Stimulated activated CD8-positive, alpha-beta memory T cell treated with anti-CD3 and anti-CD28 coated beads, Interleukin-7, amount 100 ng/mL, for 48 hours (primary cell): ENCODE measurements around the gene ACOT6.
"Not testable (repeated sequence)": the region's sequence is repeated elsewhere in the genome, so short reads cannot be mapped to it uniquely, and the experiment has no call there.

ENCODE experiments used
- DNase-seq, 2 donors: peaks; one replicate each; pipeline ENCODE4 v3.0.0-alpha.2; 2020; ENCODE audit warnings: low read depth in 1 of 2; ENCODE audit errors: extremely low read depth in 1 of 2

Gene ACOT6

DNA sequence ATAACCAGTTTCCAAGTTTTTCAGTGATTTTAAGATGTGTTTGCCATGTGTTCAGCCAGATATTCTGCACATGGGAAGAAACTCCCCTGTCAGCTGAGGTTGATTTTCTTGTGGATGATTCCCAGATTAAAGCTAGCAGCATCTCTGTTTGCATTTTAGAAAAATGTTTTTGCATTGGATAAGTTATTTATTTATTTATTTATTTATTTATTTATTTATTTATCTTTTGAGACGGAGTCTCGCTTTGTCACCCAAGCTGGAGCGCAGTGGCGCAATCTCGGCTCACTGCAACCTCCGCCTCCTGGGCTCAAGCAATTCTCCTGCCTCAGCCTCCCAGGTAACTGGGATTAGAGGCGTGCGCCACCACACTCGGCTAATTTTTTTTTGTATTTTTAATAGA lies 17.8 kb upstream of the ACOT6 start:
- DNase-seq: no peak

GRCh38 chr14:73599499-73599898 lies 12.8 kb upstream of the ACOT6 start:
- DNase-seq: no peak

GRCh38 chr14:73602994-73603393 lies 9.3 kb upstream of the ACOT6 start:
- DNase-seq: no peak

DNA sequence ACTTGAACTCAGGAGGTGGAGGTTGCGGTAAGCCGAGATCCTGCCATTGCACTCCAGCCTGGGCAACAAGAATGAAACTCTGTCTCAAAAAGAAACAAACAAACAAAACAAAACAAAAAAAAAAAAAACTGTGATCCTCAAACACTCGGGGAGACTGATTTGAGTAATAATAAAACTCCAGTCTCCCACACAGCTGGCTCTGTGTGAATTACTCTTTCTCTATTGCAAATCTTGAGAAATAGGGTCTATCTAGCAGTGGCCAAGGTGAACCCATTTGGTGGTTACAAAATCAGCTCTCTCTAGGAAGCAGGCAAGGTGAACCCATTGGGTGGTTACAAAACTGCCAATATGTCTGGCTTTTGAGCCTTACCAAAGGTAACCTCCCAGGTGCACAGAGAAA lies 6.0 kb upstream of the ACOT6 start:
- DNase-seq: no peak

DNA sequence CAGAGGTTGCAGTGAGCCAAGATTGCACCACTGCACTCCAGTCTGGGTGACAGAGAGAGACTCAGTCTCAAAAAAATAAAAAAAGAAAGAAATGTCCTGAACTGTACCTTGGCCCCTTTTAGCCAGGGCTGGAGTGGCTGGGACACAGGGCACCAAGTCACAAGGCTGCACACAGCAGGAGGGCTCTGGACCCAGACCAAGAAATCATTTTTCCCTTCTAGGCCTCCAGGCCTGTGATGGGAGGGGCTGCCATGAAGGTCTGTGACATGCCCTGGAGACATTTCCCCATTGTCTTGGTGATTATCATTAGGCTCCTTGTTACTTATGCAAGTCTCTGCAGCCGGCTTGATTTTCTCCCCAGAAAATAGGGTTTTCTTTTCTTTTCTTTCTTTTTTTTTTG lies 5.1 kb upstream of the ACOT6 start:
- DNase-seq: no peak

- DNase-seq: no peak
Measured at GRCh38 chr14:73610687-73611086, 1.6 kb upstream of the ACOT6 start.

GRCh38 chr14:73613046-73613383 lies 698 bp downstream of the ACOT6 start:
- DNase-seq: no peak

- DNase-seq: no peak
Measured at GRCh38 chr14:73613419-73613963, 1.2 kb downstream of the ACOT6 start.

DNA sequence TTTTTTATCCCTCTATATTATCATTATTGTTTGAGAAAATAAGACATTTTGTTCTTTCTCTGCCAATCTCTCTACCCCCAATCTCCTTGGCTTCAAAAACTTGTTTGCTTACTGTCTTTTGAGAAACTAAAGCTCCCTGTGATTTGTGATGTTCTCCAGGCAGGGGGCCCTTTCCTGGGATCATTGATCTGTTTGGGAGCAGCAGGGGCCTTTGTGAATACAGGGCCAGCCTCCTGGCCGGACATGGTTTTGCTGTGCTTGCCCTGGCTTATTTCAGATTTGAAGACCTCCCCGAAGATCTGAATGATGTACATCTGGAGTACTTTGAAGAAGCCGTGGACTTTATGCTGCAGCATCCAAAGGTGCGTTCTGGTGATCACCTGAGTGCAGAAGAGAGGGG lies 4.5 kb downstream of the ACOT6 start:
- DNase-seq: no peak

GRCh38 chr14:73619524-73619923 lies 7.2 kb downstream of the ACOT6 start:
- no peak for DNase-seq

DNA sequence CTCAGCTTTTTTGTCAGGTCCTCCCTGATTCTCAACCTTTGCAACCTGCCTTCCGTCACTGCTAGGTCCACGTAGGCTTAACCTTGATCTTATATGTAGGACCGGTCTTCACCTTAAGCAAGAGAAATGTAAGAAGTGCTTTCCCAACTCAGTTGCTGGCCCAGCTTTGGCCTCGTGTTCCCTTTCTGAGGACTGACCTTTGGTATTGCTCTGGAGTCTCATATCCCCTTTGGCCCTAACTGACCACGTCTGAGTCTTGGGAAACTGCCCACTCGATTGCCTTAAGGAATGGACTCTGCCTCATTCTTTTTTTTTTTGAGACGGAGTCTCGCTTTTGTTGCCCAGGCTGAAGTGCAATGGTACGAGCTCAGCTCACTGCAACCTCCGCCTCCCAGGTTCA lies 8.0 kb downstream of the ACOT6 start:
- DNase-seq: no peak

DNA sequence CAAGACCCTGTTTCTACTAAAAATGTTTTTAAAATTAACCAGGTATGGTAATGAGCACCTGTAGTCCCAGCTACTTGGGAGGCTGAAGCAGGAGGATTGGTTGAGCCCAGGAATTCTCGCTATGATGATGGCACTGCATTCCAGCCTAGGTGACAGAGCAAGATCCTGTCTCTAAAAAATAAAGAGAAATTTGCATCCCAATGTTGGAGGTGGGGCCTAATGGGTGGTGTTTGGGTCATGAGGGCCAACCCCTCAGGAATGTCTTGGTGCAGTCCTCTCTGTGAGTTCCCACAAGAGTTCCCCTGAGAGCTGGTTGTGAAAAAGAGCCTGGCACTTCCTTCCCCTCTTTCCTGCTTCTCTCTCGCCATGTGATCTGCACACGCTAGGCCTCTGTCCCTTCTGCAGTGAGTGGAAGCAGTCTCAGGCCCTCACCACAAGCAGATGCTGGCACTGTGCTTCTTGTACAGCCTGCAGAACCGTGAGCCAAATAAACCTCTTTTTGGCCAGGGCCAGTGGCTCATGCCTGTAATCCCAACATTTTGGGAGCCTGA lies 11.3 kb downstream of the ACOT6 start:
- DNase-seq: no peak

GRCh38 chr14:73625706-73626105 lies 13.4 kb downstream of the ACOT6 start:
- no peak for DNase-seq

DNA sequence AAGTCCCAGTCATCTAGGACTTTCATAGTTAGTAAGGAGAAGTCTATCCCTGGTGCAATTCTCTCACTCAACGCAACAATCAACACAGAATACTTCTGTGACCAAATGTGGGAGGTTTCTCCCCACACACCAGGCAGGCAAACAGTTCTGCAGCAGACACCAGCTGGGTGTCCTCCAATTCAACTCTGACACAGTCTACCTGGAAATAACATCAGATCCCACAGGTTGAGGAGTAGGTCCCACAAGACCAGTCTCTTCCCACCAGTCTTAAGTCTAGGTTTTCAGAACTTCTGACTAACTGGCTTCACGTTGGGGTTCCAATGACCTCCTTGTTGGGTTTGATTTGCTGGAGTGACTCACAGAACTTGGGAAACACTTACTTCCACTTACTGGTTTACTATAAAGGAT lies 14.8 kb downstream of the ACOT6 start:
- no peak for DNase-seq

DNA sequence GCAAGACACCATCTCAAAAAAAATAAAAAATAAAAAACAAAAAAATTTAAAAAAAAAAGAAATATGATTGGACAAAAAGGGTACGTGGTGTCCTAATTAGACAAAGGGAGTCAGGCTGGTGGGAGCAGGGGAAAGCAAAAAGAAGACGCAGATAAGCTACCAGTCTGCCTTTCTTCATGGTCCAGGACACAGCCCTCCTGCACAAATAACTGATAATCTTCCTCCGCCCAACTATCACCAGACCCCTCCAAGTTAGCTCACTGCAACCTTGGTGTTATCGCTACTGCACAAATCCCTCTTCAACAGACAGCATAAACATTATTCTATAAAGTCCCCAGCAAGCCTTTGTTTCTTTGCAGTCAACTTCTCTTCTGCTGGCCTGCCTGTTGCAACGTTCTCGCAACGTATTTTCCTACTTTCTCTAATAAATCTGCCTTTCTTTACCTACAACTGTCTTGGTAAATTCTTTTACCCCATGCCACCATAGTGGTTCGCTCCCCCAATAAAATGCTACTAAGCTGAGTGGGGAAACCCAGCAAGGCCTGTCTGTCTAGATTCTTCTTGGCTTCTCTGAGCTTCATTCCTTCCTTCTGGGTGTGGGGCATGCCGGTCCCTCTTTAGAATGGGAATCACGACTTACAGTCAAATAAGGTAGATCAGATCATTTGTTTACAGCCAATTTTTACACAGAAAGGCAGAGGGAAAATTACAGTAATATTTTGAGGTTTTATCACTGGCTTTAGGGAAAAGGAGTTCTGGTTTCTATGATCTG lies 17.9 kb downstream of the ACOT6 start:
- no peak for DNase-seq

- DNase-seq: peak in 1 of 2 donors; percentile 31
Measured at GRCh38 chr14:73633116-73634010, 21.0 kb downstream of the ACOT6 start.

DNA sequence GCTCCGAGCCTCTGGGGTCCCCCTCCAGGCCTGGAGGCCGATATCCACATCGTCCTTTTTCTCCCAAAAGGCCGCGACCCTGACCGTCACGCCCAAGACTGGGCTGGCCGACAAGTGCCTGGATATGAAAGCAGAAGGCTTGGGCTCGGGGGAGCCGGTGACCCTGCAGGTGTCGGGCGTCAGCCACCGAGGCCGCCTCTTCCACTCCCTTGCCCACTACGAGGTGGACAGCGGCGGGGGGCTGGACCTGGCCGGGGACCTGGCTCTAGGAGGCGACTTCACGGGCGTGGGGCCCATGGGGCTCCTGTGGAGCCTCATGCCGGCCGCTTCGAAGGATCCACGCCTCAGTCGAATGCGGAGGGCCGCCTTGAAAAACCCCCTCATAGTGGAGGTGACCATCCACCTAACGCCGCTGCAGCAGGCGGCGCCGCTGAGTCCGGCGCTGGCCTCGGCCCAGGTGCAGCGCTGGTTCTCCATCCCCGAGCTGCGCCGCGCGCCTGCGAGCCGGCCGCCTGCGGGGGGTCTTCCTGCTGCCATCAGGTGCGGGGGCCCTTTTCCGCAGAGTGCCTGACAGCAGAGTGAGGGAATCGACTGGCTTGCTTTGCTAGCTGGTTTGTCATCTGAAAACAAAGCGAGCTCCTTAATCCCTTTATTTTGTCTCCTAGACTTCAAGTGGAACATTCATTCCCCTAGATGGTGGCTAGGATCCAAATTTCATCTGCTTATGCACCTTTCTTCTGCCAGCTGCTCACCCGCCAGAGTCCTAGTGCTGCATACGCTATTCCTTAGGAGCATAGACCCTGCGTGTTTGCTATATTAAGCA lies 21.9 kb downstream of the ACOT6 start:
- DNase-seq: no peak

DNA sequence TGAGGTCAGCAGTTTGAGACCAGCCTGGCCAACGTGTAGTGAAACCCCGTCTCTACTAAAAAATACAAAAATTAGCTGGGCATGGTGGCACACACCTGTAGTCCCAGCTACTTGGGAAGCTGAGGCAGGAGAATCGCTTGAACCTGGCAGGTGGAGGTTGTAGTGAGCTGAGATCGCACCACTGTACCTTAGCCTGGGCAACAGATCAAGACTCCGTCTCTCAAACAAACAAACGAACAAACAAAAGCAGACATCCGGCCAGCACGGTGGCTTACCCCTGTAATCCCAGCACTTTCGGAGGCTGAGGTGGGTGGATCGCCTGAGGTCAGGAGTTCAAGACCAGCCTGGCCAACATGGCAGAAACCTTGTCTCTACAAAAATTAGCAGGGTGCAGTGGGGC lies 24.0 kb downstream of the ACOT6 start:
- DNase-seq: not testable (repeated sequence)

DNA sequence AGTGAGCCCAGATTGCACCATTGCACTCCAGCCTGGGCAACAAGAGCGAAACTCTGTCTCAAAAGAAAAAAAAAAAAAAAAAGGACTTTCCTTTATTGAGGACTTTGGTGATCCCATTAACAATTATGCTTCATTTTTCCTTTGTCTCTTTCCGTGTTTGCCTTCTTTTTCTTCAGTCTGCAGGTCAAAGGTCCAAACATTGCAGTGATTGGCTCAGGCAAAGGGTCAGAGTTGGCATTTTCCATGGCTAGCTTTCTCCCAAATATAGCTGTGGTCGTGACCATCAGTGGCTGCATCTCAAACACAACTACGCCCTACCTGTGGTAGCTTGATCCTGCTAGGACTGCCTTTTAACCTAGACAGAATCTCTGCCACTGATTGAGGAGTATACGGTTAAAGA lies 25.5 kb downstream of the ACOT6 start:
- no peak for DNase-seq

DNA sequence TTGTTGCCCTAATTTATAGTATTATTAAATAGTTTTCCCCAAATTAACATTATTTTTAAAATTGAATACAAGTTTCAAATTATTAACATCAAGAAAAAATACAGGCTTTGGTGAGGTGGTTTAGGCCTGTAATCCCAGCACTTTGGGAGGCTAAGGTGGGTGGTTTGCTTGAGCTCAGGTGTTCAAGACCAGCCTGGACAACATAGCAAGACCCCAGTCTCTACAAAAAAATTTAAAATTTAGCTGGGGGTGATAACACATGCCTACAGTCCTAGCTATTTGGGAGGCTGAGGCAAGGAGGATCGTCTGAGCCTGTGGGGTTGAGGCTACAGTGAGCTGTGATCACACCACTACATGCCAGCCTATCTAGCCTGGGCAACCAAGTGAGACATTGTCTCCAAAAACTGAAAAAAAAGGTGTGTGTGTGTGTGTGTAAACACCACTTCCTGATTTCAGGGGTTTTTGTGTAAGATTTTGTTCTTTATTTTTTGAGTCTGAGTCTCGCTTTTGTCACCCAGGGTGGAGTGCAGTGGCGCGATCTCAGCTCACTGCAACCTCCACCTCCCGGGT lies 28.6 kb downstream of the ACOT6 start:
- no peak for DNase-seq
